IMR-90 (cell line): Measurements from ENCODE around the gene SUPV3L1. TPM values are rescaled to one million over a fixed set of nuclear protein-coding genes. Genes with fewer than 3 reads are reported as not detected.

Experiments used
- ATAC-seq: fragments of 200-7000 bp; cut with Tn5 transposase; 2 replicates; pipeline ENCODE4 v1.9.1; 2020; ENCODE audit warnings: low read depth, mild to moderate bottlenecking, moderate library complexity
- BruUV-seq: library from RNA; stranded (reverse); fragments of 400-500 nt; replicated peaks from 2 replicates; lab custom pipeline; 2021; lab: Mats Ljungman, UMichigan
- CTCF ChIA-PET: fragments of 300-600 bp; formaldehyde crosslinking; extraction: SDS; loops from one replicate; lab custom pipeline; 2021; ENCODE audit warnings: antibody characterized with exemption; lab: Yijun Ruan, JAX
- POLR2A ChIA-PET: fragments of 300-600 bp; sonication (Branson Sonifier 250); formaldehyde crosslinking; loops from one replicate; lab custom pipeline; 2022; ENCODE audit warnings: antibody characterized with exemption; ENCODE audit not compliant: unreplicated experiment; lab: Charles Lee
- DNase-seq: peaks from one replicate; pipeline ENCODE4 v3.0.0; 2013
- H2AFZ ChIP-seq: replicated peaks from 2 replicates; pipeline ENCODE3; 2013; ENCODE audit warnings: low read length, mild to moderate bottlenecking; ENCODE audit not compliant: poor library complexity
- H2AK5ac ChIP-seq: 2 replicates; pipeline ENCODE4 v1.6.1; 2013; ENCODE audit warnings: low read depth, low read length, inconsistent platforms
- H2AK9ac ChIP-seq: replicated peaks from 2 replicates; pipeline ENCODE3; 2013; ENCODE audit warnings: mild to moderate bottlenecking, low read depth, low read length, moderate library complexity; ENCODE audit not compliant: poor library complexity
- H2BK120ac ChIP-seq: 2 replicates; pipeline ENCODE4 v1.6.1; 2013; ENCODE audit warnings: low read depth, low read length, inconsistent platforms
- H2BK15ac ChIP-seq: 3 replicates; pipeline ENCODE4 v1.6.1; 2013; ENCODE audit warnings: low read depth, low read length, inconsistent platforms
- H2BK20ac ChIP-seq: 2 replicates; pipeline ENCODE4 v1.6.1; 2013; ENCODE audit warnings: low read depth, mild to moderate bottlenecking, inconsistent platforms, low read length, moderate library complexity
- H2BK5ac ChIP-seq: 2 replicates; pipeline ENCODE4 v1.6.1; 2013; ENCODE audit warnings: mild to moderate bottlenecking, low read depth, low read length, inconsistent platforms; ENCODE audit not compliant: poor library complexity, severe bottlenecking
- H3K14ac ChIP-seq: replicated peaks from 2 replicates; pipeline ENCODE4 v1.6.1; 2013; ENCODE audit warnings: low read depth, low read length, inconsistent platforms
- H3K18ac ChIP-seq: 2 replicates; pipeline ENCODE4 v1.6.1; 2013; ENCODE audit warnings: low read depth, low read length, control low read depth
- H3K23ac ChIP-seq: 2 replicates; pipeline ENCODE4 v1.6.1; 2013; ENCODE audit warnings: low read depth, low read length, inconsistent platforms
- H3K27ac ChIP-seq: 2 replicates; pipeline ENCODE4 v1.5.1; 2013; ENCODE audit warnings: mild to moderate bottlenecking, control low read depth, low read length; ENCODE audit not compliant: insufficient read depth
- H3K27me3 ChIP-seq: 2 replicates; pipeline ENCODE4 v1.6.1; 2013; ENCODE audit warnings: low read length; ENCODE audit not compliant: control insufficient read depth, insufficient read depth
- H3K36me3 ChIP-seq: 2 replicates; pipeline ENCODE4 v1.6.1; 2013; ENCODE audit warnings: low read length, mixed read lengths; ENCODE audit not compliant: control insufficient read depth, insufficient read depth
- H3K4ac ChIP-seq: 2 replicates; pipeline ENCODE4 v1.6.1; 2013; ENCODE audit warnings: low read depth, low read length, inconsistent platforms
- H3K4me1 ChIP-seq: 2 replicates; pipeline ENCODE4 v1.6.1; 2013; ENCODE audit warnings: low read length, mixed read lengths; ENCODE audit not compliant: control insufficient read depth, insufficient read depth
- H3K4me2 ChIP-seq: 2 replicates; pipeline ENCODE4 v1.6.1; 2013; ENCODE audit warnings: low read depth, mild to moderate bottlenecking, control low read depth, low read length, moderate library complexity
- H3K4me3 ChIP-seq: 2 replicates; pipeline ENCODE4 v1.5.1; 2013; ENCODE audit warnings: low read depth, mild to moderate bottlenecking, control low read depth, low read length, moderate library complexity; ENCODE audit not compliant: insufficient read depth
- H3K56ac ChIP-seq: 2 replicates; pipeline ENCODE4 v1.6.1; 2013; ENCODE audit warnings: low read length, inconsistent platforms; ENCODE audit not compliant: insufficient read depth; ENCODE audit errors: extremely low read depth
- H3K79me1 ChIP-seq, 2 experiments: 2 replicates each; pipeline ENCODE4 v1.6.1; 2013; ENCODE audit warnings: low read length in 2 of 2, inconsistent platforms in 1 of 2, low read depth in 1 of 2
- H3K9ac ChIP-seq: 2 replicates; pipeline ENCODE4 v1.6.1; 2013; ENCODE audit warnings: low read depth, low read length, control low read depth
- H3K9me1 ChIP-seq: 2 replicates; pipeline ENCODE4 v1.6.1; 2013; ENCODE audit warnings: low read length, inconsistent platforms; ENCODE audit not compliant: insufficient read depth
- H3K9me3 ChIP-seq: 2 replicates; pipeline ENCODE4 v1.6.1; 2013; ENCODE audit warnings: low read length; ENCODE audit not compliant: control insufficient read depth, insufficient read depth
- H4K20me1 ChIP-seq: 2 replicates; pipeline ENCODE4 v1.6.1; 2013; ENCODE audit warnings: low read length, inconsistent platforms; ENCODE audit not compliant: insufficient read depth
- H4K5ac ChIP-seq: 2 replicates; pipeline ENCODE4 v1.6.1; 2013; ENCODE audit warnings: mild to moderate bottlenecking, low read depth, low read length, control low read depth
- H4K8ac ChIP-seq, 2 experiments: 2 replicates each; pipeline ENCODE4 v1.6.1; 2013; ENCODE audit warnings: low read depth in 2 of 2, low read length in 2 of 2, control low read depth in 1 of 2, inconsistent platforms in 1 of 2
- H4K91ac ChIP-seq: 2 replicates; pipeline ENCODE4 v1.6.1; 2013; ENCODE audit warnings: low read depth, low read length, inconsistent platforms; ENCODE audit not compliant: insufficient read depth
- BHLHE40 ChIP-seq: fragments of 150-350 bp; IDR thresholded peaks from 2 replicates; pipeline ENCODE4 v1.6.1; 2016; ENCODE audit warnings: mild to moderate bottlenecking, low read depth, low read length
- CEBPB ChIP-seq: IDR thresholded peaks from 2 replicates; pipeline ENCODE4 v1.6.1; 2012; ENCODE audit warnings: low read depth, low read length, improper control_type of control experiment
- CHD1 ChIP-seq: IDR thresholded peaks from 2 replicates; pipeline ENCODE4 v1.6.1; 2012; ENCODE audit warnings: low read depth, low read length, improper control_type of control experiment
- ELK1 ChIP-seq: fragments of 150-350 bp; IDR thresholded peaks from 2 replicates; pipeline ENCODE4 v1.6.1; 2016; ENCODE audit warnings: low read depth, mild to moderate bottlenecking, low read length, moderate library complexity, borderline replicate concordance
- FOS ChIP-seq: fragments of 150-350 bp; IDR thresholded peaks from 2 replicates; pipeline ENCODE4 v1.6.1; 2016; ENCODE audit warnings: low read depth, low read length
- MAFK ChIP-seq: IDR thresholded peaks from 2 replicates; pipeline ENCODE4 v1.6.1; 2012; ENCODE audit warnings: low read depth, low read length, improper control_type of control experiment
- MAZ ChIP-seq: IDR thresholded peaks from 2 replicates; pipeline ENCODE4 v1.6.1; 2012; ENCODE audit warnings: low read depth, mild to moderate bottlenecking, low read length, improper control_type of control experiment, moderate library complexity, borderline replicate concordance
- MXI1 ChIP-seq: IDR thresholded peaks from 2 replicates; pipeline ENCODE4 v1.6.1; 2012; ENCODE audit warnings: low read depth, mild to moderate bottlenecking, low read length, moderate library complexity, borderline replicate concordance
- NFE2L2 ChIP-seq: fragments of 150-350 bp; IDR thresholded peaks from 2 replicates; pipeline ENCODE4 v1.6.1; 2016; ENCODE audit warnings: low read depth, mild to moderate bottlenecking, low read length
- POLR2A ChIP-seq: IDR thresholded peaks from 2 replicates; pipeline ENCODE4 v1.6.1; 2012; ENCODE audit warnings: mild to moderate bottlenecking, low read depth, low read length
- RAD21 ChIP-seq: IDR thresholded peaks from 2 replicates; pipeline ENCODE4 v1.6.1; 2012; ENCODE audit warnings: low read length, improper control_type of control experiment
- RCOR1 ChIP-seq: IDR thresholded peaks from 2 replicates; pipeline ENCODE4 v1.6.1; 2012; ENCODE audit warnings: mild to moderate bottlenecking, low read length, improper control_type of control experiment; ENCODE audit not compliant: insufficient replicate concordance
- RFX5 ChIP-seq: IDR thresholded peaks from 2 replicates; pipeline ENCODE4 v1.8.0; 2012; ENCODE audit warnings: low read depth, mild to moderate bottlenecking, low read length, moderate library complexity
- SMC3 ChIP-seq: fragments of 150-350 bp; IDR thresholded peaks from 2 replicates; pipeline ENCODE4 v1.6.1; 2016; ENCODE audit warnings: low read depth, mild to moderate bottlenecking, antibody characterized with exemption, low read length, moderate library complexity
- USF2 ChIP-seq: fragments of 150-350 bp; IDR thresholded peaks from 2 replicates; pipeline ENCODE4 v1.6.1; 2017; ENCODE audit warnings: mild to moderate bottlenecking, antibody characterized with exemption, low read length, low read depth
- WGBS, 2 experiments: methylation state at CpG; one replicate each; pipeline versions ENCODE4 v1.1.5 to v1.1.7; 2013; ENCODE audit warnings: missing lambda C conversion rate in 2 of 2; ENCODE audit not compliant: insufficient read length in 1 of 2; ENCODE audit errors: extremely low coverage in 2 of 2; 5-methylcytosine and 5-hydroxymethylcytosine counted together
- dilution Hi-C: fragments of 300-500 bp; cut with HindIII; formaldehyde crosslinking; loops from one replicate; pipeline ENCODE4 v1.14.3; 2018; ENCODE audit warnings: low sequenced_read_pairs; ENCODE audit not compliant: unreplicated experiment
- in situ Hi-C: fragments of 300-500 bp; cut with MboI; formaldehyde crosslinking; loops from 3 replicates; pipeline ENCODE4 v1.14.3; 2019; ENCODE audit warnings: low sequenced_read_pairs, inconsistent platforms, mixed read lengths
- intact Hi-C: fragments of 100-400 bp; cut with micrococcal nuclease; formaldehyde crosslinking; loops from 2 replicates; pipeline ENCODE4 v1.10.0; 2022
- polyA plus RNA-seq, 3 experiments: library from polyadenylated mRNA; depleted of rRNA; stranded (reverse); fragments of >200 nt; gene quantifications; 2 replicates each; pipeline ENCODE4 v1.2.3, GENCODE V29; 2012; ENCODE audit warnings: low replicate concordance in 1 of 3
- total RNA-seq: library from RNA; depleted of rRNA; stranded (reverse); fragments of >200 nt; gene quantifications from 2 replicates; pipeline ENCODE4 v1.2.3, GENCODE V29; 2012
- TF ChIP-seq, protein P1 (sequence below): conservative IDR thresholded peaks from 2 replicates; pipeline ENCODE4 v1.5.1; 2012; ENCODE audit warnings: mild to moderate bottlenecking, low read depth, low read length, improper control_type of control experiment

SUPV3L1 gene
- total and polyA plus RNA-seq, 2 of the 4 experiments (the other 2 are of a cell fraction) = 24.4 to 26.5 TPM

DNA sequence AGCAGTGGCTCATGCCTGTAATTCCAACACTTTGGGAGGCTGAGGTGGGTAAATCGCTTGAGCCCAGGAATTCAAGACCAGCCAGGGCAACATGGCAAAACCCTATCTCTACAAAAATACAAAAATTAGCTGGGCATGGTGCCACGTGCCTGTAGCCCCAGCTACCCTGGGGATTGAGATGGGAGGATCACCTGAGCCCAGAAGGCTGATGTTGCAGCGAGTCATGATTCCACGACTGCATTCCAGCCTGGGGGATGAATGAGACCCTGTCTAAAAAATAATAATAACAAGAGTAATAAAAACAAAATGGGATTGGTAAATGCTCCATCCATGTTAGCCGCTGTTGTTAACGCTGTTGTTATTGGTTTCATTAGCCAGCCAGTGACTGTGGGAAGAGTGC lies 38.8 kb downstream of the SUPV3L1 start:
- H3K4ac ChIP-seq = no peak overlapping the region
- H3K36me3 ChIP-seq = no peaks in the 10 kb centered on the region
- H4K91ac ChIP-seq = no peak overlapping the region
- H2AFZ ChIP-seq = no peak overlapping the region
- ChIA-PET CTCF (no interaction called here), POLR2A (no interaction called here)
- H3K9me1 ChIP-seq = 0 out of 2 replicates have a peak, but pooled peaks cover 8% of the 10 kb centered on the region
- no peak overlapping the region for H2AK9ac ChIP-seq
- no peak overlapping the region for H2BK120ac ChIP-seq
- H3K9ac ChIP-seq = no peak overlapping the region
- no peak for TF ChIP-seq BHLHE40
- no peak for TF ChIP-seq MAZ
- no peak for TF ChIP-seq USF2
- no peak for TF ChIP-seq MXI1
- TF ChIP-seq RFX5 = no peak
- TF ChIP-seq RCOR1 = no peak
- TF ChIP-seq MAFK = no peak
- TF ChIP-seq POLR2A = no peak
- no peak for TF ChIP-seq NFE2L2
- no peak for TF ChIP-seq CEBPB
- TF ChIP-seq, protein P1, sequence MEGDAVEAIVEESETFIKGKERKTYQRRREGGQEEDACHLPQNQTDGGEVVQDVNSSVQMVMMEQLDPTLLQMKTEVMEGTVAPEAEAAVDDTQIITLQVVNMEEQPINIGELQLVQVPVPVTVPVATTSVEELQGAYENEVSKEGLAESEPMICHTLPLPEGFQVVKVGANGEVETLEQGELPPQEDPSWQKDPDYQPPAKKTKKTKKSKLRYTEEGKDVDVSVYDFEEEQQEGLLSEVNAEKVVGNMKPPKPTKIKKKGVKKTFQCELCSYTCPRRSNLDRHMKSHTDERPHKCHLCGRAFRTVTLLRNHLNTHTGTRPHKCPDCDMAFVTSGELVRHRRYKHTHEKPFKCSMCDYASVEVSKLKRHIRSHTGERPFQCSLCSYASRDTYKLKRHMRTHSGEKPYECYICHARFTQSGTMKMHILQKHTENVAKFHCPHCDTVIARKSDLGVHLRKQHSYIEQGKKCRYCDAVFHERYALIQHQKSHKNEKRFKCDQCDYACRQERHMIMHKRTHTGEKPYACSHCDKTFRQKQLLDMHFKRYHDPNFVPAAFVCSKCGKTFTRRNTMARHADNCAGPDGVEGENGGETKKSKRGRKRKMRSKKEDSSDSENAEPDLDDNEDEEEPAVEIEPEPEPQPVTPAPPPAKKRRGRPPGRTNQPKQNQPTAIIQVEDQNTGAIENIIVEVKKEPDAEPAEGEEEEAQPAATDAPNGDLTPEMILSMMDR = no peak
- TF ChIP-seq ELK1 = no peak
- no peak for TF ChIP-seq CHD1
- TF ChIP-seq FOS = no peak
- TF ChIP-seq RAD21 = no peak
- TF ChIP-seq SMC3 = no peak
- H2BK15ac ChIP-seq = no peak overlapping the region
- H3K18ac ChIP-seq = no peak overlapping the region
- 0 out of 4 replicates have a peak overlapping the region, but pooled peaks of 1 of the 2 experiments have one; percentile 18 for H4K8ac ChIP-seq
- no peak overlapping the region for H4K5ac ChIP-seq
- H3K27ac ChIP-seq = no peak overlapping the region
- dilution Hi-C loops = no loop called here
- H4K20me1 ChIP-seq = no peaks in the 10 kb centered on the region
- no peaks in the 10 kb centered on the region for H3K27me3 ChIP-seq
- H2AK5ac ChIP-seq = 0 out of 2 replicates have a peak overlapping the region, but pooled peaks have one; percentile 4
- peaks cover 3% of the 10 kb centered on the region; the same call in 1 of the 2 replicates for H3K4me1 ChIP-seq
- H2BK20ac ChIP-seq = peak overlapping the region; percentile 65
- no peaks in the 10 kb centered on the region for H3K9me3 ChIP-seq
- DNase-seq (no peak), ATAC-seq (no peak)
- no peak overlapping the region for H3K4me3 ChIP-seq
- no peak overlapping the region for H3K56ac ChIP-seq
- no peak overlapping the region for H2BK5ac ChIP-seq
- peak overlapping the region; percentile 51; the same call in 1 of the 2 replicates for H3K14ac ChIP-seq
- in situ Hi-C loops = no loop called here
- WGBS, 2 experiments = no CpG with 5 or more reads among the region's 6 CpGs
- intact Hi-C loops = no loop called here
- no peaks in the 10 kb centered on the region for H3K79me1 ChIP-seq
- H3K23ac ChIP-seq = no peak overlapping the region
- H3K4me2 ChIP-seq = no peak overlapping the region
- no TSS peak for BruUV-seq
